GM21360 (cell line): Measurements from ENCODE around the gene NUDT4.

Experiments
- ATAC-seq: cut with Tn5 transposase; IDR thresholded peaks from one replicate; pipeline ENCODE4 v1.9.1; 2021; ENCODE audit warnings: mild to moderate bottlenecking, moderate library complexity; ENCODE audit not compliant: unreplicated experiment

Gene NUDT4

DNA sequence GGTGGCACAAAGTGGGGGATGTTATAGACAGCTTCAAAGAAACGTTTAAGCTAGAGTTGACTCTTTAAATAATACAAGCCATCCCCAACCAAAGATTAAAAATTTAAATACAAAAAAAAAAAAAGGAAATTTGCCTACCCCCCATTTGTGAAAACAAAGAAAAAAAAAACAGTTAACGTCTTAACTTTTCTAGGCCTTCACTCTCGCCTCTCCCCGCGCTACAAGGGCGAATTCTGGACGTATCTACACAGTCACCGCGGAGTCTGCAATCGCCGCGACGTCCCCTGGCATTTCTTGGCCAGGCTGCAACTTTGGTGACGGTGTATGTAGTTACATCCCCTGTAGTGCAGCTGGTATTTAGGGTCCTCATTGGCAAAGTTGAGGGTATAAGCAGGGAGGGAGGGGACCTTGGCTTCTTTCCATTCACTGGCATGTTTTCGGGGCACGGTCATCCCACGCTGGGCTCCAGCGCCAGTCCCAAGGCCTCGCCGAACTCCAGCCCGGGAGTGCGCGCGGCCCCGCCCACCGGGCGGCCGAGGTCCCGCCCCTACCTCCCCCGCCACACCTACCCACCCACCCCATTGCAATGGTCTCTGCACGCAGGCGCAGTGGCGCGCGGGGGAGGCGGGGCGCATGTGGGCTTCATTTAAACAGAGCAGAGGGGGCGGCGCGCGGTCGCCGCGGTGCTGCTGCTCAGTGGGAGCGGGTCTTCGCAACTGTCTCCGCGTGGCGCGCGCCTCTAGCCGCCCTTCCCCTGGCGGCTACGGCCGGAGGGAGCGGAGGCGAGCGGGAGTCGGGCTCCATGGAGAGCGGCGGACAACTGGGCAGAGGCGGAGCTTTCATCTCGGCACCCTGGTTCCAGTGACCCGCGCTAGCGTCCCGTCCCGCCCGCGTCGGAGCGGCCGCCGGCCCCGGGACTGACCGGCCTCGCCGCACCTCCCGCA lies at the start of gene NUDT4:
Gene NUDT4 (plus strand): TSS at position 674 of the 944 bp plus-strand sequence. CDS start 398 bp downstream, outside the sequence.
- peak; percentile 67 for ATAC-seq

DNA sequence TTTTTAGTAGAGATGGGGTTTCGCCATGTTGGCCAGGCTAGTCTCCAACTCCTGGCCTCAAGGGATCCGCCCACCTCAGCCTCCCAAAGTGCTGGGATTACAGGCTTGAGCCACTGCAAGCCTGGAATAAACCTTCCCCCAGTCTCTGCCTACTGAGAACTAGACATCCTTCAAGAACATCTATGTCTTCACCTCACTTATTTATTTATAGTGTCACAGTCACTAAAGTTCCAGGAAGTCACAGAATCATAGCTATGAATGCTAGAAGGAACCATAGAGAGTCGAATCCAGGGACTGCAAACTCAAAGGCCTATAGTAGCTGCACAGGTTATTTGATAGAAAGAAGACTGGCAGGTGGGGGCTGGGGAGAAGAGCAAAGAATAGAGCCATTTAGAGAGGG lies 44.7 kb upstream of the NUDT4 start:
- ATAC-seq = no peak

DNA sequence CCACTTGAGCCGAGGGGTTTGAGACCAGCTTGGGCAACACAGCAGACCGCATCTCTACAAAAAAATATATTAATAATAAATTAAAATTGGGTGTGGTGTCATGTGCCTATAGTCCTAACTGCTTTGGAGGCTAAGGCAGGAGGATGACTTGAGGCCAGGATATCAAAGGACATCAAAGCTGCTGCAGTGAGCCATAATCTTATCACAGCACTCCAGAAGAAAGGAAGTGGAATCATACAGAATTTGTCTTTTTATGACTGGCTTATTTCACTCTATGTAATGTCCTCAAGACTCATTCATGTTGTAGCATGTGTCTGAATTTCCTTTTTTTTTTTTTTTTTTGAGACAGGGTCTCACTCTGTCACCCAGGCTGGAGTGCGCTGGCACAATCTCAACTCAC lies 43.9 kb upstream of the NUDT4 start:
- no peak for ATAC-seq

DNA sequence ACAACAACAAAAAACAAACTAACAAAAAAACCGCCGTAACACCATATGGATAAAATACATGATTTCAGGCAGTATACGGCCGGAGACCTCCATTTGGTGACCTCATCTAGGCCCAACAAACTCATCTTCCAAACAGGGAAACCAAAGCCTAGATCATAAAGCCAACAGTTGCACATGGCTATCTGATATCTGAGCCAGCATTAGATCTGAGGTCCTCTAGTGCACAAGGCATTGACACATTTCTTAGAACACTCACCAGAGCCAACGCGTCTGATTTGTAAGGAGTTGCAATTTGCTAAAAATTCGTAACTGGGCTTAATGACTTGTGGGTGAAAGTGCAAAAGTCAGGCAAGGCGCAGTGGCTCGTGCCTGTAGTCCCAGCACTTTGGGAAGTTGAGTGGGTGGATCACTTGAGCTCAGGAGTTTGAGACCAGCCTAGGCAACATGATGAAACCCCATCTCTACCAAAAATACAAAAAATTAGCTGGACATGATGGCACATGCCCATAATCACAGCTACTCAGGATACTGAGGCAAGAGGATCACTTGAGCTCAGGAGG lies 42.0 kb upstream of the NUDT4 start:
- no peak for ATAC-seq

DNA sequence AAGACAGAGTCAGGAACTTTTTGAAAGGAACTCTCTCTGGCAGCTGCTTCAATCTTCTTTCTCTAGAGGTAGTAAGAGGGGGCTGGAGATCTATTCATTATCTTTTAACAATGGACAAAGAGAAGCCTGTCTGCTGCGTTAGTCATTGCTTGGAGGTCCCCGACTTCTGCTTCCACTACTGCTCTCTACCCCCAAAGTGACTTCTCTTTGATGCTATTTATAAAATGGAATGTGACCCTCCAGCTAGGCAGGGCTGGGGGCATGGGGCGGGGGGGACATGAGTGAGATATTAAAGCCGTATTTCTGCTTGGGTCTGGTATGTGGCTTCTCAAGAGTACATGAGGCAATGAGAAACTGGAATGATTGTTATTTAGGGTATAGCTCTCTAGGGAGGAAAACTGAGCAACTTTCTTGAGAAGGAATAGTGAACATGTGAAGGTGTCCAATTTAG lies 41.4 kb upstream of the NUDT4 start:
- ATAC-seq = no peak

DNA sequence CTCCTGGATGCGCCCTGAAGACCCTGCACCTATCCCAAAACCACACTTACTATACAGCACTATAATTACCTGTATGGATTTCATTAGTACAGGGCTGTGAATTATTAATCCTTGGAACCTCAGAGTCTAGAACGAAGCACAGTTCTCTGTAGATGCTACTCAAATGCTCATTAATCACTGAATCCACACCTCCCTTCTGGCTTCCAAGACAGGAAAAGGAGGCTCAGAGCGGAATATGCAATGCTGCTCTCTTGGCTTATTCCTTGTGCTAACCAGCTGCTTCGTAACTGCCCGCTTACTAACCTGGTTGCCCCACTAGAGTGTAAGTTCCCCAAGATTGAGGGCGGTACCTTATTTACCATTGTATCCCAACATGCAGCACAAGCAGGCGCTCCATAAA lies 39.1 kb upstream of the NUDT4 start:
- ATAC-seq = no peak

DNA sequence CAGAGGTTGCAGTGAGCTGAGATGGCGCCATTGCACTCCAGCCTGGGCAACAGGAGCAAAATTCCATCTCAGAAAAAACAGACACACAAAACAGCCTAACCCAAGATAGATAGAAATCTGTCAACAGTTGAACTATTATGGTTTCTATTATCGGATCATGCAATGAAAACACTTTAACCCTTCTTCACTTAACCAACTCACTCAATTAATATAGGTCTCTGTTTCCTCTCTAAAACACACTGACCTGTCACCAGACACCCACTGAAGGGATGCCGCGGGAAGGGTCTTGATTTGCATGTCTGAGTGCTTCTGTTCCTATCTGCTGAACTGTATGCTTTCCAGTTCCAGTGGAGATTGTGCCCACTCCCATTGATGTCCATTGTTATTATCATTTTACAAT lies 38.0 kb upstream of the NUDT4 start:
- ATAC-seq = no peak

DNA sequence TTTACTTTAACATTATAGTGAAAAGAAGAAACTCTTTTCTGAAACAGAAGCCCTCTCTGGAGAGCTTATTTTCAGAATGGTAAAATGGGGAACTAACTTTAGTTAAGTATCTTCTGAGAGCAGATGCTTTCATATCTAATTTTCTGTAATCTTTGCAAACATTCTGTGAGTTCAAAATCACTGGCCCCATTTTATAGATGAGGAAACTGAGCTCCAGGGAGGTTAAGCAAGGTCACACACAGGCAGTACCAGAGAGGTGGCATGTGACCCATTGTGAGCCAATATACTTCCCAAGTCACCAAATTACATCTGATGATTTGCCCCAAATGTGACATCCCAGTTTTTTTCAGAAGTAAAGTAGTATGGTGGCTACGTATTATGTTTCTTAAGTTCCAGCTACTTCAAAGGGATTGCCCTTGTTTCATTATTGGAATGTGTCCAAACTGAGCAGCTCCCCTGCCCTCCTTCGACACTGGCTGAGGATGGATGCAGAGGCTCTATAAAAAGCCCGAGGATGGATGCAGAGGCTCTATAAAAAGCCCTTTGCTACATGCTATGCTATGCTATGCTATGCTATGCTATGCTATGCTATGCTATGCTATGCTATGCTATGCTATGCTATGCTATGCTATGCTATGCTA lies 36.2 kb upstream of the NUDT4 start:
- ATAC-seq = no peak

DNA sequence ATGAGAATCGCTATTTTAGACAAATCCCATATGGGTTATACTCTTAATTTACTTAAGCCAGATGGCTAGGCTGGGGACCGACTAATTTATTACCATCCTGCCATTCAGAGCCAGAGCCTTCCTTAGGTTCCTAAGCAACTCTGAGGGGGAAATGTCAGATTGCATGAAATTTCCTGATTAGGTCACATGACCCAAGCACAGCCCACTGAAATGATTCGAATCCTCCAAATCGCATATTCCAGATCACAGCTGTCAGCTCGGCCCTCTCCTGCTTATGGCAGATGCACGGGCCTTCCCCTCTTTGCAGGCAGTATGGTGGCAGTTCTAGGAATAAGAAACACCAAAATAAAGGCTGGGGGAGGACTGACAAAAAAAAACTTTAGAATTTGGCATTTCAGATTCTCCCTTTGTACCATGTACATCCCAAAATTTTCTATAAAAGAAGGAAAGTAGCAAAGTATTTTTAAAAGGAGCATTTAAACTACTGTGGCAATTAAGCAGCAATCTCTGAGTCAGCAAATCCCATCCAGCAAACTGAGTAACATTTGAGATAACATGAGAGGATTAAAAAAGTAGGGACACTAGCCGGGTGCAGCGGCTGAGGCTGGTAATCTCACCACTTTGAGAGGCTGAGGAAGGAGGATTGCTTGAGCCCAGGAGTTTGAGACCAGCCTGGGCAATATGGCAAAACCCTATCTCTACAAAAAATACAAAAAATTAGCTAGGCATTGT lies 30.5 kb upstream of the NUDT4 start:
- ATAC-seq = no peak

DNA sequence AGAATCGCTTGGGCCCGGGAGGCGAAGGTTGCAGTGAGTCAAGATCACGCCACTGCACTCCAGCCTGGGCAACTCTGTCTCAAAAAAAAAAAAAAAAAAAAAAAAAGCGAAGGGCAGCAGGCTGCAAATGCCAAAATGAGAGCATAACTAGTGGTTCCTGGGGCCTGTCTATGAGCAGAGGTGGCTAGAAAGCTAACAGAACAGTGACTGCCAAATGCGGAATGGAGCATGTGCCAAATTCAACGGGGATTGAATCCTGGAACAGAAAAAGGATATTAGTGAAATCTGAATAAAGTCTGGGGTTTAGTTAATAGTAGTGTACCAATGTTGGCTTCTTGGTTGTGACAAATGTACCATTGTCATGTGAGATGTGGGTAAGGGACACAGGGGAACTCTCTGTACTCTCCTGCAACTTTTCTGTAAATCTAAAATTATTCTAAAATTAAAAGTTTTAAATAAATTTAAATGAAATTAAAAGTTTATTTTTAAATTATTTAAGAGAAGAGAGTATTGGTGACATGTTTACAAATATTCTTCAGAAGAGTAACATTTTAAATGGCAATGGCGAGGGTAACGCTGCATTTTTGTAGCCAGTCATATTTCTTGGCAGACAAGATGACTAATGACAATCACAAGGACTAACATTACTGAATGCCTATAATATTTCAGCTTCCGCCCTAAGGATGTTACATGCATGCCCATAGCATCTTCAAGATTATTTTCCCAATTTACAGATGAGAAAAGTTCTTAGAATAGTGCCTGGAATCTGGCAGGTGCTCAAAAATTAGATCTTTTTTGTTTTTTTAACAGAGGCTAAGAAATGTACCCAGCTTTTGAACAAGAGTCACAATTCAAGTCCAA lies 28.9 kb upstream of the NUDT4 start:
- ATAC-seq = no peak

DNA sequence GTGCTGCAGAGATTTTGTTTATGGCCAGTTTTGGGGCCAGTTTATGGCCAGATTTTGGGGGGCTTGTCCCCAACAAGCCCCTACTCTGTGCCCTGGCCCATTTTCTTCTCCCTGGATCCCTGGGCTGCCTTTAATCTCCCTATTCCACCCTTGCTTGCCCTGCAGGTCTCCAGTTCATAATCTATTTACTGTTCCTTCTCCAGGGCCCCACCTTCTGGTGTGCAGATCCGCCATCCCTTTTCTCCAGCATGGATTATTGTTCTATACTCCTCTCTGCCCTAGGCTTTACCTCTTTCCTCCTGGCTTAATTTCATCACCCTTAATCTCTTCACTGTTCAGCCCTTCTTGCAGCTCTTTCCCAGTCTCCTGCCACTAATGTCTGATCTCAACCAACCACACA lies 26.0 kb upstream of the NUDT4 start:
- ATAC-seq = no peak

DNA sequence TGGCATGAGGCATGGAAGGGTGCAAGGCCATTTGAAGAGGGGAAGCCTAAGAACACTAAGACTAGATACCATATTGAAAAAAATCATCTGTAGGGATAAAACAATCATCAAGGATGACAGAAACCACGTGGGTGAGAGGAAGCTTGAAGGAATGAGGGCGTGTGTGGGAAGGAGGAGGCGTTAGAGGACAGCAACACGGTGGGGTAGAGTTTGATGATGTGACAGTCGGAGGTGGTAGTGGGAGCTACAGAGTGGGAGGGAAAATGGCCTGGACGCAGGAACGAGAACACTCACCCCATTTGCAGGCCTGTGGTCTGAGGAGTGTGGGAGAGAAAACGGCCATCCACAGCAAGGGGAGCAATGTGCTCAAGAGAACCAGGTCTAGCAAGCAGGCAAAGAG lies 25.4 kb upstream of the NUDT4 start:
- ATAC-seq = no peak

DNA sequence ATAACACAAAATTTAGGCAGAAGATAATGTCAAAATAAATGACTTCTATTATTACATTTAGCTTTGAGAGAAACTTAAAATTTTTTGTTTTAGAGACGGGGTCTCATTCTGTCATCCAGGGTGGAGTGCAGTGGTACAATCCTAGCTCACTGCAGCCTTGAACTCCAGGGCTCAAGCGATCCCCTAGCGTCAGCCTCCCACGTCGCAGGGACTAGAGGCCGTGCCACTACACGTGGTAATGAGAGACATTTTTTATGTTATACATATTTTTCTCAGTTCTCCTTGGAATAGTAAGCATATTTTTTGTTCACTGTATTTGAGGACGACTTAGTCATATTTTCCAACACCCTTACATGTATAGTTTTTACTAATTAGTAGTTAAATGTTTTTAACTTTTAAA lies 21.5 kb upstream of the NUDT4 start:
- ATAC-seq = no peak

DNA sequence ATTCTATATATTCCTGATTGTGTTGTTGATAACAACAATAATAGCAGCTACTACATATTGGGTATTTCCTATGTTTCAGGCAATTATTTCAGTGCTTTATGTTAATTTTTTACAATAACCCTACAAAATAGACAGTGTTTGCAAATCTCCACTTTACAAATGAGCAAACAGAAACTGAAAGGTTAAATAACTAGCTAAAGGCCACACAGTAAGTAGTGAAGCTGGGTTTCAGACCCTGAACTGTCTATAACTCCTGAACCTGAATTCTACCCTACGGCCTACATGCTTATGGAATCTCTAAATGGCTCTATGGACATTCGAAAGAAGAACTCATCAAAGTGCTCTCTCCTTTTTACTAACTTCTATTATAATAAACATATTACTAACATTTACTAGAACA lies 19.7 kb upstream of the NUDT4 start:
- ATAC-seq = peak; percentile 55

DNA sequence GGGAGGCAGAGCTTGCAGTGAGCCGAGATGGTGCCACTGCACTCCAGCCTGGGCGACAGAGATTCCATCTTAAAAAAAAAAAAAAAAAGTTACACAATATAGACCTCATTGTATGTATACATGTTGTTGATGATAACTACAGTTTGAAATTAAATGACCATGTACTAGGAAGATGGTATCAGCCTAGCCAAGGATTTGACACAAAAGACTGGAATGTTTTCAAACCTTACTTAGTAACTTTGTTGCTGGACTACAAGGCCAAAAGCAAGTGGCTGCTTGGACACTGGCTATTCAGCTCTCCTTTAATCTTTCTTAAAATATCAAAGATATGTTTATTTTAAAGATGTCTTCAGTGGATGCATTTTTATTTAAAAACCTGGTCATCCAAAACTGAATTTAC lies 18.9 kb upstream of the NUDT4 start:
- ATAC-seq = no peak

DNA sequence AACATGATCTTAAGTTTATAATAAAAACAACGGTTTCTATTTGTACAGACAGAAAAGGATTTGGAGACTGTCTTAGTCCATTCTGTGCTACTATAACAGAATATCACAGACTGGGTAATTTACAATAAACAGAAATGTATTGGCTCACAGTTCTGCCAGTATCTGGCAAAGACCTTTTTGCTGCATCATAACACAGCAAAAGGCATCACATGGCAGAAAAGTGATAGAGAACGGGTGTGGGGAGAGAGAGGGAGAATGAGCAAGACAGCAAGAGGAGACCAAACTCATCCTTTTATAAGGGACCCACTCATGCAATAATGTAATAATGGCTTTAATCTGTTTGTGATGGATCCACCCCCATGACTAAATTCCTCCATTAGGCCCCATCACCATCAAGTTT lies 17.0 kb upstream of the NUDT4 start:
- no peak for ATAC-seq

DNA sequence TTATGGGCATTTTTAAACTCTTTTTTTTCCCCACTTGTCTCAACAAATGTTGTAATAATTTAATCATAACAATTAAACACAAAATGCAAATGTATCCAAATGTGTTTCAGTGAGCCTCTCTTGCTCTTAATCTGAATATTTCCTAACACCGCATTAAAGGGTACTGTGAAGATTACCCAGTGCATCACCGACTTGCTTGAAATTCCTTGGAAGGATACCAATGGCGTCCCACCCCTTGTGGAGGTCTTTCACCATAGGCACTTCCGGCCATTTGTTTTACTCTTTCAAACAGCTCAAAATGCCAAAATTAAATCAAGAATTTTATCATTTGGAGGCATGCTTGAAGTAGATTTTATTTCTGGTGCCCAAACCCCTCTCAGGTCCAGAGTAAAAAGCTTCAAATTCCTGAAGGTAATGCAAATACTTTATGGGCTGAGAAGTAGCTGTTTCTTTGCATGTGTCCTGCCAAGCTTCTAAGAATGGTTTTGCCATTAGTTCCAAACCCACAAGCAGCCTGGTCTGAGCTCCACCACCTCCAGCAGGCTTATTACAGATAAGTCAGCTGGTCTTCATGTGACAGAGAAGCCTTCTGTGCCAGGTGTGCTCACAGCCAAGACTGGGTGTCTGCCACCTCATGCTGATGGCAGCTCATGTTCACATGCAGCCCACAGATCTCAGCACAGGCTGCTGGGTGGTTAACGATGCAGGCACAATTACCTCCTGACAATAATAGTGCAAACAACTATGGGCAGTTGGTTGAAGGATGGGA lies 16.4 kb upstream of the NUDT4 start:
- ATAC-seq = no peak

DNA sequence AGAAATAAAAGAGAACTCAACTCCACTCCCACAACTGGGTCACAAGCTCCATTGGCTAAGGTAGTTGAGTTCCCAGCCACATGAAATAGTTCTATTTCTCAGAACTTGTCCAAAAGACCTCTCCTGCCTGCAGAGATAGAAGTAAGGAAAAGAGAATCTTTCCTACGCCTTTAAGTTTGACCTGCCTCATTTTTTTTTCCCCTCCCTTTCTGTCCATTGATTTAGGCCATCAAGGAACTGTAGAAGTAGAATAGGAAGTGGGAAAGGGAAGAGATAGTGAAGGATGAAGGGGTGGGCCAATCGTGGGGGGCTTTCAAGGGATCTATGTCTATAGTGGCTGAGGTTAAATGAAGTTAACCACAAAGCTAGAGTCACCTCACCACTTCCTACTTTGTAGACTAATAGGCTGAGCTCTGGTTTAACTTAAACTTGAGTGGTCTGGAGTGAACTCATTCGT lies 13.9 kb upstream of the NUDT4 start:
- no peak for ATAC-seq

DNA sequence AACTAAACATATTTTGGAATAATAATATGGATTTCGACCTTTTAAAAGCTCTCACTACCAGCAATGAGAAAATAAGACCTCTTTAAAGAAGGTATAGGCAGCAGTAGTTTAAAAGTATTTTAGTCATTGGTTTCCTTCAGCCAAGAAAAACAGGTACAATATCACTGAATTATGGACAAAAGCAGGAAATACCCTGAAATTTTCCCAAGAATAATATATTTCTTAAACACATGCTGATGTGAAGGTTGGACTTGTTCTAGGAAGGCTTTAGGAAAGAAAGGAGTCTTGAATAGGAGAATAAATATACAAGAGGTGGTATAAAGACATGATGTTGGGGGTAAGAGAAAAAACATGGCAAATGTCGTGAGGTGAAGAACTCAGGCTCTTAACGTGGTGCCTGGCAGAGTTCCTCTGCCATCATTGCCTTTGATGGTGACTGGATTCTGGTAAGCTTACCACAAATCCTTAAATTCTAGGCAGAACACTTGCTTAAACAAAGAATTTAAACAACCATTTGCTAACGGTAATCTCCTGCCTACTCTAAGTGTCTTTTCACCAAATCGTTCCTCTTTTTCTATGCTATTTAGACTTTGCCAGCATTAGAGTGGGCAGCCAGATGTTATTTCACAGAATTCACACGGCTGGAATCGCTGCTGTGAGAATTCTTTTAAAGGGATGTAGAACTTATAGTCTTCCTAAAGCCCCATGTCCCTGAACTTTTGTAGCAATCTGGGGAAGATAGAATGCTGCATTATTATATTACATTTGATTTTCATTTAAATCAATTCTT lies 11.9 kb upstream of the NUDT4 start:
- ATAC-seq = no peak
